ENCODE data around the gene IL6ST.
A peak's percentile ranks its signal among the peaks of the same experiment; 100 is the strongest.
"Not testable (repeated sequence)": the region's sequence is repeated elsewhere in the genome, so short reads cannot be mapped to it uniquely, and the experiment has no call there.

The IL6ST gene

GRCh38 chr5:55960779-55961178 lies 34.0 kb downstream of the IL6ST start:
- DNase-seq = no peak

GRCh38 chr5:55959208-55959607 lies 35.6 kb downstream of the IL6ST start:
- no peak for DNase-seq

GRCh38 chr5:55941154-55941553 lies 53.6 kb downstream of the IL6ST start:
- DNase-seq = not testable (repeated sequence)

DNA sequence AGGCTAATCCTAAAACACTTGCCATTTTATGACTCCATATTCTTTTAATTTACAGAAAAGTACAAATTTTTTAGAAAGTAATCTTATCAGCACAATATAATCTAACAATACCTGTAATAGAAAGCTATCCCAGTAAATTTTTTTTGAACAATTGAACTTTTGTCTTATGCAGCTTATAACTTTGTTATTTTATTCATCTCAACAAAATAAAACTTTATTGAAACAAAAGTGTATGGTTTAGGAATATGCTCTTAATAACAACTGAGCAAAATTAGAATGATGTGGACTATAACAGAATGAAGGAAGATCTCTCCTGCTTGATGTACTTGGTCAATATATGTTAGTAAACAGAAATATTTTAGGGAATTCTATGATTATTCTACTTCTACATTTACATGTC lies 57.2 kb downstream of the IL6ST start:
- not testable (repeated sequence) for DNase-seq

DNA sequence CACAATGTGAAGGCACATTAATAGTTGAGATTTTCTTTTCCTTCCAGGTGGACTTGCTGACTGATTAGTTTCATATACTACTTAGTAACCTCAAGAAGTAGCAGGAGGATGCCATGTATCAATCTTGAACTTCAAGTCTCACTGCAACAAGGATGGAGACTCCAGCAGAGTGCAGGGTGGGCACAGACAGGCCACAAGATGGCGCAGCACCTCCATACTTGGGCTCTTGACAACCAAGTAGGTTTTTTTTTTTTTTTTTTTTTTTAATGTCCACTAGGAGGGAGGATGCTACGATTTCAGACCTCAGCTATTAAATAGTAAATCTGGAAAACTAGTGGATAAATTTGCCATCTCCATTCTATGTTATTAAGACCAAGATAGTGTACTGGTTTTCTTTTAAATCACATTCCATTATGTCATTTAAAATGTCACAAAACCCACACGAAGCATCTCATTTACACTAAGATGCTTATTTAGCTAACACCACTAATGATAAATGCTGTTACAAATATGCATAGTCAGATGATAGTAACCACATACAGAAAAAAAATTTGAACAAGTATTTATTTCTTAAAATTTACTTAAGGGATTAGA lies 58.6 kb downstream of the IL6ST start:
- DNase-seq = peak; percentile 40 to 68 (median 57)

- no peak for DNase-seq
Observed at GRCh38 chr5:55935371-55935770, 59.4 kb downstream of the IL6ST start.

DNA sequence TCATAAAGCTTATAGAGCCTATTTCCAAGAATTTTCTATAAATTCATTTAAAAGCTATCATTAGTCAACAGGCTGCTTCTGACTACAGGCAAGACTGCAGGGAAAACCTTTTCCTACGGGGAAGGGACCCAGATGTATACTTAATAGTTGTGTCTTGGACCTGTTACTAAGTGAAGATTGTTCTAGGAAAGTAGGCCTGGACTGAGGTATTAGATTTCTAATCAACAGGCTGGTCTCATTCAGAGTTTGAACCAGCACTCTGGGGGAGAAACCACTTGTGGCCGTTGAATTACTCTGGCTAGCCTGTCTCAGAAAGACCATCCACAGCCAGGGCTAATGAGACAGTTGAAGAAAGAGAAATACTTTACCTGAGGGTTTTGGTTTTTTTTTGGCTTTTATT lies 60.0 kb downstream of the IL6ST start:
- DNase-seq = no peak

- no peak for DNase-seq
Observed at GRCh38 chr5:55934115-55934613, 60.6 kb downstream of the IL6ST start.

DNA sequence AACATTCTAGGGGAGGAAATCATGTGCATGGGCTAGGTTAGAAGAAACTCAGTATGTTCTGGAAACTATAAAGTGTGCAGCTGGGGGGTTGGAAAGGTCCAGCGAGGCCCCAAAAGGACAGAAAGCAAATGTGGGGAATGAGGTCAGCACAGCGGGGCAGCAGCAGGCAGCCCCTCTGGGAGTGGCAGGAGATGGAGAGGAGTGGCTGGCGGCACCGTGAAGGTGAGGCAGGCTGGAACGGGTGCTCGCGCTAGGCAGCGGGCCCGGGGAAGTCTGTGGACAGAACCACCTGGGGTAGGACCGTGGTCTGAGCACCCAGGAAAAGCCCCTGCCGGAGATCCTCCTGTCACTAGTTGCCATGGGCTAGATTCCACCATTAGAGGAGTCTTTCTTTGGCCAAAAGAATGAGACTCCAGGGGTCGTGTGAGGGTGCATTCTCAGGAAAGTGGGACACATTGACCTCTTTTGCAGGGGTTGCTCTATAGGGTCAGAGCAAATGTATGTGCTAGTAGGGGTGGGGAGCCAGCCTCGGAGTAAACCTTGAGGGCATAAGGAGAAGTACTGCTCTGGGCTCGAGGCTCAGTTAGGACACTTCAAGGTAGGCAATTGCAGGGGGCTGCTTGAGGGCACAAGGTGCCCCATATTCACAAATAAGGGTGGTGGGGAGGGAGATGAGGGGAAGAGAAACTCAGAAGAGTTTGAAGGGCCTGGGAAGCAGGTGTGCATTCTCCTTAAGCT lies 61.2 kb downstream of the IL6ST start:
- no peak for DNase-seq

GRCh38 chr5:55932700-55933099 lies 62.1 kb downstream of the IL6ST start:
- no peak for DNase-seq

GRCh38 chr5:55929020-55929799 lies 65.6 kb downstream of the IL6ST start:
- no peak for DNase-seq

GRCh38 chr5:55927861-55928655 lies 66.7 kb downstream of the IL6ST start:
- DNase-seq = no peak

- no peak for DNase-seq
Observed at GRCh38 chr5:55926476-55926875, 68.3 kb downstream of the IL6ST start.

- no peak for DNase-seq
Observed at GRCh38 chr5:55925712-55926111, 69.1 kb downstream of the IL6ST start.

- no peak for DNase-seq
Observed at GRCh38 chr5:55925181-55925580, 69.6 kb downstream of the IL6ST start.

GRCh38 chr5:55924744-55925143 lies 70.0 kb downstream of the IL6ST start:
- DNase-seq = no peak

- no peak for DNase-seq
Observed at GRCh38 chr5:55923865-55924500, 70.8 kb downstream of the IL6ST start.

DNA sequence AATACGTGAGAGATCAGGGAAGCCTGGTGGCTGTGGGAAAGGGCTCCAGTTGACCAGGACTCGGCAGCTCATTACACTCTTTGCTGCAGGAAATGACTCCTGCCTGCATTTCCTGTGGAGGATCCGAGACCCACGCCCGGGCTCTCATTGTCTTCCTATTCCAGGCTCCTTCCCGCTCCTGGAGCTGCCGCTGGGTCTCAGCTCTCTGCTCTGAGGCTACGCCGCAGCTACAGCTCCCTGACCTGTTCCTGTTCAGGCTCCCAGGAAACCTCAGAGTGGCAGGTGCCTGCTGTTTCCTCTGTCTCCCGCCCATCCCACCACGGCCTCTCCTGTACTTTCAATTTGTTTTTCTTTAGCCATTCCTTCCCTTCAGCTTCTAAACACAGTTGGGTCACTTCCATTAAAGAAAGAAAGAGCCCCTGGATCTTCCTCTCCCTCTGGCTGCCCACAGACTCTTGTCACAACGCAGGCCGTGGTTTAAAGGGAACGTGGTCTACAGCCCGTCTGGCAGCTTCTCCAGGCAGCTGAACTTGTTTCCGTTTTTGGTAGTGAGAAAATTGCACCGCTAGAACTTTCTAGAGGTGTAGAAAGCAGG lies 71.5 kb downstream of the IL6ST start:
- no peak for DNase-seq

DNA sequence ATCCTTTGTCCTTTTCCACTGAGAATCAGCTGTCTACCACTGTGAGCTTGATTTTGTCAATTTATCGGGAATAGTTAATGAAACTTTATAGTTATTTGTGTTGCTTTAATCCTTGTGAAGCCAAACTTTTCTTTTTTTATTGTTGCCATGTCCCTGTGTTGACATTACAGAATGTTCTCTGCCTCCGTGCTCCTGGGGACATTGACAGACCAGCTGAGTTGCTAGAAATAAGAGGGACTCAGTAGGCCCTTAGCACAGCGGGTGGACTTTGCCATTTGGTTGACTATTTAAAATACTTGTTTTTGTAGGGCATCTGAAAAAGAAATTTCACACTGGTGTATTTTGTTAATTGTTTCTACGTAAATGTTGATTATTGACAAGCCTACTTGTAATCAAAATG lies 73.1 kb downstream of the IL6ST start:
- no peak for DNase-seq

- no peak for DNase-seq
Observed at GRCh38 chr5:55920784-55921183, 74.0 kb downstream of the IL6ST start.

GRCh38 chr5:55919625-55920024 lies 75.1 kb downstream of the IL6ST start:
- no peak for DNase-seq

Measured in activated CD4-positive, CD25-positive, alpha-beta regulatory T cell (primary cell).